CD4-positive, alpha-beta T cell (primary cell): ENCODE results near the gene CFAP99. TPM values are rescaled to one million over a fixed set of nuclear protein-coding genes. Genes with fewer than 3 reads are reported as not detected.

Experiments used
- ATAC-seq: fragments of 200-7000 bp; cut with Tn5 transposase; one replicate; pipeline ENCODE4 v1.10.0; 2022; ENCODE audit warnings: mild to moderate bottlenecking; ENCODE audit not compliant: poor library complexity
- CTCF ChIA-PET: fragments of 350-600 bp; sonication (Branson Sonifier 250); formaldehyde crosslinking; loops from one replicate; lab custom pipeline; 2021; ENCODE audit warnings: antibody characterized with exemption, inconsistent platforms; lab: Charles Lee
- POLR2A ChIA-PET: fragments of 350-600 bp; sonication (Branson Sonifier 250); formaldehyde crosslinking; loops from one replicate; lab custom pipeline; 2021; ENCODE audit warnings: antibody characterized with exemption, inconsistent platforms; lab: Charles Lee
- DNase-seq, 14 experiments: peaks; one replicate each; pipeline ENCODE4 v3.0.0-alpha.2; 2013 to 2020; ENCODE audit warnings: mixed read lengths in 2 of 14
- H3K27ac ChIP-seq, 2 donors: one replicate each; pipeline versions ENCODE4 v1.5.1 to v1.7.0; 2013; ENCODE audit warnings: low read length in 2 of 2, low read depth in 1 of 2, mild to moderate bottlenecking in 1 of 2
- H3K27me3 ChIP-seq, 2 experiments: 1 replicate in 1 of 2; 2 replicates in 1 of 2; pipeline versions ENCODE4 v1.6.1 to v1.7.0; 2013; ENCODE audit warnings: low read length in 2 of 2, control low read depth in 1 of 2, mild to moderate bottlenecking in 1 of 2, moderate library complexity in 1 of 2; ENCODE audit not compliant: insufficient read depth in 2 of 2, control insufficient read depth in 1 of 2
- H3K36me3 ChIP-seq: one replicate; pipeline ENCODE4 v1.6.1; 2013; ENCODE audit warnings: low read length, control low read depth; ENCODE audit not compliant: insufficient read depth
- H3K4me1 ChIP-seq: one replicate; pipeline ENCODE4 v1.6.1; 2013; ENCODE audit warnings: low read length, control low read depth; ENCODE audit not compliant: insufficient read depth
- H3K4me3 ChIP-seq: one replicate; pipeline ENCODE4 v1.5.1; 2013; ENCODE audit warnings: mild to moderate bottlenecking, low read length, moderate library complexity
- H3K9me3 ChIP-seq, 2 experiments: 1 replicate in 1 of 2; 2 replicates in 1 of 2; pipeline versions ENCODE4 v1.6.1 to v1.7.0; 2013; ENCODE audit warnings: low read length in 2 of 2, mild to moderate bottlenecking in 2 of 2, control low read depth in 1 of 2, moderate library complexity in 1 of 2; ENCODE audit not compliant: control insufficient read depth in 1 of 2, insufficient read depth in 1 of 2
- H3K27ac Mint-ChIP-seq: one replicate; pipeline ENCODE4 v1.8.0; 2020; ENCODE audit warnings: mixed read lengths
- H3K27me3 Mint-ChIP-seq: one replicate; pipeline ENCODE4 v1.8.0; 2021; ENCODE audit warnings: mixed read lengths
- H3K36me3 Mint-ChIP-seq: one replicate; pipeline ENCODE4 v1.8.0; 2021; ENCODE audit warnings: low read depth, mixed read lengths
- H3K4me1 Mint-ChIP-seq: one replicate; pipeline ENCODE4 v1.8.0; 2021; ENCODE audit warnings: low read depth, mixed read lengths
- H3K4me3 Mint-ChIP-seq: one replicate; pipeline ENCODE4 v1.8.0; 2020; ENCODE audit warnings: mild to moderate bottlenecking, mixed read lengths
- H3K9me3 Mint-ChIP-seq: one replicate; pipeline ENCODE4 v1.8.0; 2020; ENCODE audit warnings: mixed read lengths
- intact Hi-C, 2 experiments: fragments of 100-400 bp; cut with DNase I in 1 of 2; cut with micrococcal nuclease in 1 of 2; formaldehyde crosslinking; loops; one replicate each; pipeline versions ENCODE4 v1.15.1 to v1.9.0; 2023 to 2025; cut with DNase I, micrococcal nuclease
- total RNA-seq, 174 experiments: library from RNA in 2 of 174; stranded (reverse) in 2 of 174; gene quantifications; one replicate each; pipeline ENCODE4 v1.2.3 and lab custom pipeline; 2021 to 2026
- TF ChIP-seq, protein P1 (sequence below): fragments of 200-600 bp; IDR thresholded peaks from one replicate; pipeline ENCODE4 v1.8.0; 2022; ENCODE audit warnings: antibody characterized with exemption, mild to moderate bottlenecking

The CFAP99 gene
- total RNA-seq, 2 experiments from 2014 or later = 0.17 TPM; not detected in 1

DNA sequence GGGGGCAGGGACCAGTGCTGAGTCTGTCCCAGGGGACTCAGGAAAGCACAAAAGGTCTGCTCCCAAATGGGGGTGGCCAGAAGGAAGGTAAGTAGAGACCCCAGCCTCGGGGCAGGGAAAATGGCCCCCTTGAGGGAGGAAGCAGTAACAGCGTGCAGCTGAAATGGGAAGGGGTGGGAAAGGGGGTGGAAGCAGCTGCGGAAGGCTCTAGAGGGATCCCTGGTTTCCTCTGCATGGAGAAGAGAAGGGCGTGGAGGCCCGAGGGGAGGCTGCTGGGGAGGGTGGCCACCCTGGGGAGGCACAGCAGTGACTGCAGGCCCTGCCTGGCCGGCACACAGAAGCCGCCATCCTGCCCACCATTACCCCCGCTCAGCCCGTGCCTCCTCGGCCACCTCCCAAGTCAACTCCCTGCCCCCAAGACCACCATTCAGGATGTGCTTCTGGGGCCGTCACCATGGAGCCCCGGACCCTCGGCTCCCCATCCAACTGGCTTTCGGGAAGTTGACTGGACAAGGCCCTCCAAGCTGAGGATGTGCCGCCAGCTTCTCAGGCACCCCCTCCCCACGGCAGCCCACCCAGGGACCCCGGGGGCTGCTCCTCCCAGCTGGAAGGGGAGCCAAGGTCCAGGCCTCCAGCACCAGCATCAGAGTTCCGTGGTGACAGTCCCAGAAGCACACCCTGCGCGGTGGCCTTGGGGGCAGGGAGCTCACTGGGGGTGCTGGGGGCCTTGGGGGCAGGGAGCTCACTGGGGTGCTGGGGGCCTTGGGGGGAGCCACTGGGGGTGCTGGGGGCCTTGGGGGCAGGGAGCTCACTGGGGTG lies 23.6 kb downstream of the CFAP99 start:
- Mint-ChIP-seq H3K27me3 (no peaks in the 10 kb centered on the region), H3K9me3 (no peaks in the 10 kb centered on the region), H3K4me1 (no peaks in the 10 kb centered on the region), H3K36me3 (no peaks in the 10 kb centered on the region), H3K27ac (no peak overlapping the region), H3K4me3 (no peak overlapping the region)
- no peaks in the 10 kb centered on the region for H3K9me3 ChIP-seq
- intact Hi-C loops = no loop called here
- DNase-seq (no peak), ATAC-seq (no peak)
- H3K27ac ChIP-seq = no peak overlapping the region
- H3K36me3 ChIP-seq = no peaks in the 10 kb centered on the region
- ChIA-PET POLR2A (interaction anchor here (0.8 to 1.0 kb wide), 2 partner anchors 29 to 94 kb away, joined by 3 read pairs; no protein-coding TSS in a partner anchor), CTCF (interaction anchor here (0.9 to 2.1 kb wide), 16 partner anchors 12 to 225 kb away, joined by 3 to 23 read pairs (median 4); partner anchors contain the start of genes CFAP99, RNF4 and ZFYVE28)
- H3K27me3 ChIP-seq = no peaks in the 10 kb centered on the region
- TF ChIP-seq, protein P1, sequence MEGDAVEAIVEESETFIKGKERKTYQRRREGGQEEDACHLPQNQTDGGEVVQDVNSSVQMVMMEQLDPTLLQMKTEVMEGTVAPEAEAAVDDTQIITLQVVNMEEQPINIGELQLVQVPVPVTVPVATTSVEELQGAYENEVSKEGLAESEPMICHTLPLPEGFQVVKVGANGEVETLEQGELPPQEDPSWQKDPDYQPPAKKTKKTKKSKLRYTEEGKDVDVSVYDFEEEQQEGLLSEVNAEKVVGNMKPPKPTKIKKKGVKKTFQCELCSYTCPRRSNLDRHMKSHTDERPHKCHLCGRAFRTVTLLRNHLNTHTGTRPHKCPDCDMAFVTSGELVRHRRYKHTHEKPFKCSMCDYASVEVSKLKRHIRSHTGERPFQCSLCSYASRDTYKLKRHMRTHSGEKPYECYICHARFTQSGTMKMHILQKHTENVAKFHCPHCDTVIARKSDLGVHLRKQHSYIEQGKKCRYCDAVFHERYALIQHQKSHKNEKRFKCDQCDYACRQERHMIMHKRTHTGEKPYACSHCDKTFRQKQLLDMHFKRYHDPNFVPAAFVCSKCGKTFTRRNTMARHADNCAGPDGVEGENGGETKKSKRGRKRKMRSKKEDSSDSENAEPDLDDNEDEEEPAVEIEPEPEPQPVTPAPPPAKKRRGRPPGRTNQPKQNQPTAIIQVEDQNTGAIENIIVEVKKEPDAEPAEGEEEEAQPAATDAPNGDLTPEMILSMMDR = no peak
- peaks cover 9% of the 10 kb centered on the region for H3K4me1 ChIP-seq
- no peak overlapping the region for H3K4me3 ChIP-seq

DNA sequence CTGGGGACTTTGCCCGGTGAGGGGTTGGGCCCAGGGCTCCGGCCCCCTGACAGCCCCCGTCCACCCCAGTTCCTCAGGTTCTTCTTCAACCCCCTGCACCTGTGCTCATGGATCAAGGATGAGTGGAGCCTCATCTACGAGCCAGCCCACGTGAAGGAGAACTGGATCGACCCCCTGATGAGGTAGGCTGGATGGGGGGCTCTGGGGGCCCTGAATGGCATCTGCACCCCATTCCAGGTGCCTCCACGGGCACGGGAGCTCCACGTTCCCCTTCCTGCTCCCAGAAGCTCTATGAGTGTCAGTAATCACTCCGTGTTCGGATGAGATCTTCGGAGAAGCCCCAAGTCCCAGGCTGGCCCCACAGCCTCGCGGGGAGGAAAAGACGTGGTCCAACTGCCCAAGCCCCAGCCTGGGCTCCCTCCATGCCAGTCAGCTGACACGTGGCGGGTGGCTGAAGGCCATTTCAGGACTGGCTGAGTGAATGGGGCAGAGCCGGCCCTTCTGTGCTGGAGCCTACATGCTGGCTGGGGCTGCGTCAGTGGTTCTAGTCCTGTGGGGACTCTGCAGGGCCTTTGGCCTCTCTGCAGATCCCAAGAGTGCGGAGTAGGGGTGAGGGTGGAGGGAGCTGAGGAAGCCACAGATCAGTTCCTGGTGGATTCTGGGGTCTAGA lies 24.4 kb downstream of the CFAP99 start:
- H3K4me3 Mint-ChIP-seq = no peak overlapping the region
- Histone ChIP-seq H3K4me1 (peaks cover 9% of the 10 kb centered on the region), H3K4me3 (no peak overlapping the region), H3K27ac (no peak overlapping the region), H3K27me3 (no peaks in the 10 kb centered on the region), H3K9me3 (no peaks in the 10 kb centered on the region), H3K36me3 (no peaks in the 10 kb centered on the region)
- no peaks in the 10 kb centered on the region for H3K4me1 Mint-ChIP-seq
- intact Hi-C loops = no loop called here
- no peaks in the 10 kb centered on the region for H3K27me3 Mint-ChIP-seq
- ChIA-PET CTCF (interaction anchor here (2.1 kb wide), 1 partner anchor 223 kb away, joined by 23 read pairs; no protein-coding TSS in a partner anchor), POLR2A (no interaction called here)
- no peaks in the 10 kb centered on the region for H3K9me3 Mint-ChIP-seq
- no peaks in the 10 kb centered on the region for H3K36me3 Mint-ChIP-seq
- ATAC-seq (no peak), DNase-seq (no peak)
- TF ChIP-seq, protein P1 = no peak
- H3K27ac Mint-ChIP-seq = no peak overlapping the region

DNA sequence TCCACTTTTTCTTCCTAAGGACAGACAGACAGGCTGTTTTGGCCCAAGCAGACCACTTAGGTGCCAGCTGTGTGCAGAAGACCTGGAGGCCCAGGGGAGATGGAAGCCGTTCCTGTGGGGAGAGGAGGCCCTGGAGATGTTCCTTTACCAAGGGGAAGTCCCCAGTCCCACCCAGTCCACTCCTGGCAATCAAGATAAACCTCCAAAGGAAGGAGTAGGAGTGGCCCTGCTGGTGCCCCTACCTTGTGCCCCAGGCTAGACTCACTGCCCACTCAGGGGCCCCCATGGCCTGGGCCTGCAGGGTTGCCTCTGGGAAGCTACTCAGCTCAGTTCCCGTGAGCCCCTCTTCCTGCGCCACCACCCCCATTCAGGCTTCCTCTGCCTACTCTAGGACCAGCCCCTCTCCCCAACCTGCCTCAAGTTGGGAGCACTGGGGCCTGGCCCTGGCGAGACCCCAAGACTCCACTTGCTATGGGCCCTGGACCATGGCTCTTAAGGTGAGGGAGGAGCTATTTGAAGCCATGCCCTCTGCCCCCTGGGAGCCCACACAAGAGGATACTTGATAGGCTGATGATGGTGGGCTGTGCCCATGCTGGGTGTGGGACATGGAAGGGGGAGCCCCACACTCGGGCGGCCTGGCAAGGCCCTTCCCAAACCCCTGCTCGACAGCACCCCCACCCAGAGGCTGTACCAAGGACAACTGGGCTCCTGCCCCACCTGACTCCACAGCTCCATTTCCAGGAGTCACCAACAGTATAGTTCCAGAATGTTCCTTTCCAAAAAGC lies 25.4 kb downstream of the CFAP99 start:
- ChIA-PET CTCF (interaction anchor here (1.8 kb wide), 1 partner anchor 224 kb away, joined by 7 read pairs; no protein-coding TSS in a partner anchor), POLR2A (interaction anchor here (1.0 kb wide), 1 partner anchor 32 kb away, joined by 3 read pairs; no protein-coding TSS in a partner anchor)
- Histone ChIP-seq H3K4me3 (no peak overlapping the region), H3K9me3 (no peaks in the 10 kb centered on the region), H3K27ac (no peak overlapping the region), H3K27me3 (no peaks in the 10 kb centered on the region), H3K36me3 (no peaks in the 10 kb centered on the region), H3K4me1 (peaks cover 9% of the 10 kb centered on the region)
- ATAC-seq (no peak), DNase-seq (no peak)
- intact Hi-C loops = no loop called here
- no peak overlapping the region for H3K27ac Mint-ChIP-seq
- TF ChIP-seq, protein P1 = no peak
- no peak overlapping the region for H3K4me3 Mint-ChIP-seq
- no peaks in the 10 kb centered on the region for H3K27me3 Mint-ChIP-seq
- H3K4me1 Mint-ChIP-seq = no peaks in the 10 kb centered on the region
- no peaks in the 10 kb centered on the region for H3K9me3 Mint-ChIP-seq
- no peaks in the 10 kb centered on the region for H3K36me3 Mint-ChIP-seq
